Measurements from ENCODE around the gene SP7. TPM values are rescaled to one million over a fixed set of nuclear protein-coding genes. Genes with fewer than 3 reads are reported as not detected.
A peak's percentile ranks its signal among the peaks of the same experiment; 100 is the strongest.

SP7 gene
- total RNA-seq, 1 donor from 2014 or later = not detected

DNA sequence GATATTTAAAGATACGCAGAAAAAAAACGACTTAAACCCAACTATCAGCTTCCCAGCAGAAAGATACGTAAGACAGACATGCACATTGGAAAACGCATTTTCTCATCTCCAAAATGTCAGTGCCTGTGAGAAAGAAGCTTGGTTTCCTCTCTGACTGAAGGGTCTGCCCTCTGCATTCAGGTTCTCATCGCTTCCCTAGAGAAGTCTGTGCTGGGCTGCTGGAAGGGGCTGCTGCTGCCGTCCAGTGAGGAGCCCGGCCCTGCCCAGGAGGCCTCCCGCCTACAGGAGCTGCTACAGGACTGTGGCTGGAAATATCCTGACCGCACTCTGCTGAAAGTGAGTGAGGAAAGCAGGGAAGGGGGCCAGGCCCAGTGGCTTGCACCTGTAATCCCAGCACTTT is 45.5 kb downstream of the SP7 start:
- no peak for ATAC-seq
- intact Hi-C loops (cut with micrococcal nuclease) = no loop called here
- no peak for DNase-seq

GRCh38 chr12:53289891-53290290 is 46.3 kb downstream of the SP7 start:
- intact Hi-C loops (cut with micrococcal nuclease) = loop anchor here (5.0 kb wide), 1 partner anchor 78 kb away; no protein-coding TSS in a partner anchor
- ATAC-seq = no peak

GRCh38 chr12:53288322-53288721 is 47.8 kb downstream of the SP7 start:
- no peak for ATAC-seq
- DNase-seq = no peak
- intact Hi-C loops (cut with micrococcal nuclease) = loop anchor here (5.0 kb wide), 1 partner anchor 76 kb away; no protein-coding TSS in a partner anchor

More at GRCh38 chr12:53289891-53290290, 46.3 kb downstream of the SP7 start:
- DNase-seq = no peak

GRCh38 chr12:53287741-53288216 is 48.4 kb downstream of the SP7 start:
- intact Hi-C loops (cut with micrococcal nuclease) = loop anchor here (5.0 kb wide), 1 partner anchor 75 kb away; no protein-coding TSS in a partner anchor
- ATAC-seq (peak; percentile 85), DNase-seq (peak; percentile 78)

DNA sequence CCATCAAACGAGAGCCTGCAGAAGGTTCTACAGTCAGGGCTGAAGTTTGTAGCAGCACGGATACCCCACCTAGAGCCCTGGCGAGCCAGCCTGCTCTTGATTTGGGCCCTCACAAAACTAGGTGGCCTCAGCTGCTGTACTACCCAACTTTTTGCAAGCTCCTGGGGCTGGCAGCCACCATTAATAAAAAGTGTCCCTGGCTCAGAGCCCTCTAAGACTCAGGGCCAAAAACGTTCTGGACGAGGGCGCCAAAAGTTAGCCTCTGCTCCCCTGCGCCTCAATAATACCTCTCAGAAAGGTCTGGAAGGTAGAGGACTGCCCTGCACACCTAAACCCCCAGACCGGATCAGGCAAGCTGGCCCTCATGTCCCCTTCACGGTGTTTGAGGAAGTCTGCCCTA is 49.7 kb downstream of the SP7 start:
- ATAC-seq (peak; percentile 30), DNase-seq (no peak)
- intact Hi-C loops (cut with micrococcal nuclease) = loop anchor here (5.0 kb wide), 1 partner anchor 74 kb away; no protein-coding TSS in a partner anchor

DNA sequence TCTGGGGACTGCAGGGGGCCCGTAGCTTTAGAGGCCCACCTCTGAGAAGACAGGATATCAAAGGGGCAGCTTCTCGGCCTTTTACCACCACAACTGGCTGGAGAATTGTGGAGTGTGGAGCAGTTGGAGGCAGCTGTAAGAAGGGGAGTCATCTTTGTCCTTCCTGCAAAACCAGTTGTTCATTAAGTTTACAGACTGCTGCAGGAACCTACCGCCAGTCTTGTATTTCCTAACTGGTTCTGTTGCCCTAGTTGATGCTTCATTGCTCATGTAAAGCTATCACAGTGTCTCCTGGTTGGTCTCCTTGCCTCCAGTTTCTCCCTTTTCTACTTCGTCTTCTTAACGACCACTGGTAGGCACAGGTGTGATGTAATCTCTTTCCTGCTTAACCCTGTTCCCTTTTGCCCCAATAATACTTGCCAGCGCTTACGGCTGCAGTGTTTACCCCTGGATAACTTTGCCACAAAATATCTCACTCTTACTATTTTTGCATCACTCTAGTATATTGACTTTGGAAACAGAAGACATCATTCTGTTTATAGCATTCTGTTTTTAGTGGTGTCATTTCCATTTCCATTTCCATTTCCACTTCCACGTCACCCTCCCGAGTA is 56.2 kb downstream of the SP7 start:
- intact Hi-C loops (cut with micrococcal nuclease) = no loop called here
- ATAC-seq (no peak), DNase-seq (no peak)

DNA sequence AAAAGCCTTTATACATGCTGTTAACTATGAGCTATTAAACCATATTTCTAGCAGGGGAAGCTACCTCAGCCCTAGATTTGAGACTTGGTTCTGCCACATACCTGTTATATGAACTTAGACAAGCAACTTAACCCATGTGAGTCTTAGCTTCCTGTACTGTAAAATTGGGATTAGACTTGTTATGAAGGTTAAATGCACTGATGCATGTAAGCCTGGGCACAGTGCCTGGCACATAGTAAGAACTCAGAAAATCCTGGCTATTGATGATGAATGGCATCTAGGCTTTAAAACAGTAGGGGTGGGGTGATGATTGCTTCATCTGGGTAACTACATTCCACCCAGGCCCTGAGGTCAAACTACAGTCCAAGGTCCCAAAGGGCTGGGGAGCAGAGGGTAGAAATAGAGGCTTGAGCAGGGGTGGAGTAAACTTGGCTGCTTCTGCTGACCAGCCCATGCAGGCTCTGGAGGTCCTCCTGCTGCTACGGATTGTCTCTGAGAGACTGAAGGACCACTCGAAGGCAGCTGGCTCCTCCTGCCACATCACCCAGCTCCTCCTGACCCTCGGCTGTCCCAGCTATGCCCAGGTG is 56.8 kb downstream of the SP7 start:
- intact Hi-C loops (cut with micrococcal nuclease) = no loop called here
- DNase-seq (no peak), ATAC-seq (no peak)

- intact Hi-C loops (cut with micrococcal nuclease) = no loop called here
- DNase-seq (no peak), ATAC-seq (no peak)
Measured at GRCh38 chr12:53277981-53278380, 58.2 kb downstream of the SP7 start.

Other genes starting within 250 kb of the SP7 start
- 45.5 TPM for gene IGFBP6, start 238.7 kb downstream of the SP7 start, total RNA-seq
- 0.12 TPM for gene SOAT2, start 232.9 kb downstream of the SP7 start, total RNA-seq
- gene ZNF740, start 155.6 kb downstream of the SP7 start, total RNA-seq = 31.6 TPM
- 9.6 TPM for gene CSAD, start 155.4 kb downstream of the SP7 start, total RNA-seq
- gene ITGB7, start 129.1 kb downstream of the SP7 start, total RNA-seq = 1.3 TPM
- 16.9 TPM for gene RARG, start 104.1 kb downstream of the SP7 start, total RNA-seq
- gene ESPL1, start 68.1 kb downstream of the SP7 start, total RNA-seq = 0.17 TPM
- 374 TPM for gene PFDN5, start 40.8 kb downstream of the SP7 start, total RNA-seq
- 42.5 TPM for gene MYG1, start 36.7 kb downstream of the SP7 start, total RNA-seq
- 39.4 TPM for gene AAAS, start 14.7 kb downstream of the SP7 start, total RNA-seq
- 30.1 TPM for gene SP1, start 43.8 kb upstream of the SP7 start, total RNA-seq
- not detected for gene AMHR2, start 87.5 kb upstream of the SP7 start, total RNA-seq
- gene PRR13, start 105.4 kb upstream of the SP7 start, total RNA-seq = 56.1 TPM
- 557 TPM for gene PCBP2, start 115.7 kb upstream of the SP7 start, total RNA-seq
- gene MAP3K12, start 163.1 kb upstream of the SP7 start, total RNA-seq = 4.2 TPM
- 10.1 TPM for gene TARBP2, start 164.9 kb upstream of the SP7 start, total RNA-seq
- gene NPFF, start 171.1 kb upstream of the SP7 start, total RNA-seq = not detected